K562 (cell line): ENCODE results near the gene UFSP1. TPM values are rescaled to one million over a fixed set of nuclear protein-coding genes. Genes with fewer than 3 reads are reported as not detected.

Experiments used
- ATAC-seq: fragments of 200-7000 bp; cut with Tn5 transposase; 3 replicates; pipeline ENCODE4 v1.9.1; 2020; ENCODE audit warnings: moderate library complexity
- BruUV-seq: library from RNA; stranded (reverse); fragments of 400-500 nt; replicated peaks from 2 replicates; lab custom pipeline; 2021; lab: Mats Ljungman, UMichigan
- CTCF ChIA-PET: fragments of 300-600 bp; formaldehyde crosslinking; extraction: SDS; loops from one replicate; lab custom pipeline; 2021; ENCODE audit warnings: low intra/inter-chr PET ratio; lab: Yijun Ruan, JAX
- POLR2A ChIA-PET: fragments of 300-600, 350-650 bp; sonication (Branson Sonifier 250); formaldehyde crosslinking; extraction: SDS; loops from one replicate; lab custom pipeline; 2021; ENCODE audit warnings: antibody characterized with exemption, inconsistent platforms; lab: Yijun Ruan, JAX
- DNase-seq, 4 experiments: peaks; one replicate each; pipeline versions ENCODE4 v3.0.0 to v3.0.0-alpha.2; 2011 to 2018; ENCODE audit warnings: low spot score in 3 of 4, mixed read lengths in 3 of 4; ENCODE audit errors: extremely low read depth in 1 of 4
- FAIRE-seq: peaks from 2 replicates; lab custom pipeline; 2011; peaks lifted over from hg19 to GRCh38; lab: Jason Lieb, UNC
- H2AFZ ChIP-seq: 2 replicates; pipeline ENCODE4 v1.6.0; 2011; ENCODE audit warnings: low read depth, low read length, control low read depth, inconsistent platforms
- H3K27ac ChIP-seq: fragments of 200-600 bp; 3 replicates; pipeline ENCODE4 v1.8.0; 2011; ENCODE audit warnings: low read depth, mild to moderate bottlenecking, control low read depth, inconsistent platforms, low read length, moderate library complexity, mixed read lengths; ENCODE audit errors: extremely low read depth
- H3K27me3 ChIP-seq, 2 experiments: fragments of 300-600 bp in 1 of 2; 2 replicates in 1 of 2; 3 replicates in 1 of 2; pipeline versions ENCODE4 v1.6.0 to v1.8.0; 2011; ENCODE audit warnings: inconsistent platforms in 2 of 2, low read length in 2 of 2, mild to moderate bottlenecking in 1 of 2, mixed read lengths in 1 of 2, moderate library complexity in 1 of 2; ENCODE audit not compliant: control insufficient read depth in 2 of 2, insufficient read depth in 2 of 2
- H3K36me3 ChIP-seq: fragments of 300-600 bp; 3 replicates; pipeline ENCODE4 v1.8.0; 2011; ENCODE audit warnings: mild to moderate bottlenecking, low read length, inconsistent platforms; ENCODE audit not compliant: control insufficient read depth, insufficient read depth
- H3K4me1 ChIP-seq, 2 experiments: fragments of 200-600 bp in 1 of 2; replicated peaks in 1 of 2; 2 replicates in 1 of 2; 3 replicates in 1 of 2; pipeline versions ENCODE4 v1.5.1 to v1.8.0; 2011; ENCODE audit warnings: inconsistent platforms in 2 of 2, low read length in 2 of 2, mild to moderate bottlenecking in 1 of 2, mixed read lengths in 1 of 2, moderate library complexity in 1 of 2; ENCODE audit not compliant: control insufficient read depth in 2 of 2, insufficient read depth in 2 of 2
- H3K4me2 ChIP-seq: 2 replicates; pipeline ENCODE4 v1.6.1; 2011; ENCODE audit warnings: low read length, control low read depth, inconsistent platforms, mixed read lengths; ENCODE audit not compliant: insufficient read depth
- H3K4me3 ChIP-seq: fragments of 200-600 bp; sonication (generic), shearing (Covaris generic); 2 replicates; pipeline ENCODE4 v1.5.1; 2016; ENCODE audit warnings: control low read depth, inconsistent platforms
- H3K79me2 ChIP-seq: fragments of 200-600 bp; 3 replicates; pipeline ENCODE4 v1.8.0; 2011; ENCODE audit warnings: low read length, inconsistent platforms; ENCODE audit not compliant: control insufficient read depth, insufficient read depth
- H3K9ac ChIP-seq, 2 experiments: 2 replicates each; pipeline versions ENCODE4 v1.6.0 to v1.6.1; 2011; ENCODE audit warnings: low read depth in 2 of 2, low read length in 2 of 2, control low read depth in 1 of 2, inconsistent platforms in 1 of 2, mild to moderate bottlenecking in 1 of 2, mixed read lengths in 1 of 2; ENCODE audit not compliant: insufficient read depth in 1 of 2
- H3K9me1 ChIP-seq: one replicate; pipeline ENCODE4 v1.6.0; 2011; ENCODE audit warnings: inconsistent platforms, mild to moderate bottlenecking, low read length, moderate library complexity; ENCODE audit not compliant: control insufficient read depth, insufficient read depth
- H3K9me3 ChIP-seq: replicated peaks from 2 replicates; pipeline ENCODE4 v1.5.1; 2011; ENCODE audit warnings: low read depth, low read length, inconsistent platforms; ENCODE audit not compliant: control insufficient read depth, insufficient read depth
- H4K20me1 ChIP-seq: replicated peaks from 2 replicates; pipeline ENCODE4 v1.6.1; 2011; ENCODE audit warnings: low read length, inconsistent platforms, mixed read lengths; ENCODE audit not compliant: control insufficient read depth, insufficient read depth
- ARHGAP35 ChIP-seq: fragments of 450-650 bp; IDR thresholded peaks from 2 replicates; pipeline ENCODE4 v1.6.1; 2018; ENCODE audit not compliant: partially characterized antibody
- EP400 ChIP-seq: fragments of 450-650 bp; IDR thresholded peaks from 2 replicates; pipeline ENCODE4 v1.6.1; 2017; ENCODE audit warnings: antibody characterized with exemption, mild to moderate bottlenecking, moderate library complexity
- ESRRB ChIP-seq: fragments of 250-450 bp; sonication (Bioruptor Pico); IDR thresholded peaks from 2 replicates; pipeline ENCODE4 v1.5.0; 2020; ENCODE audit warnings: mild to moderate bottlenecking, moderate library complexity, borderline replicate concordance
- KDM4B ChIP-seq, 2 experiments: fragments of 450-650 bp in 1 of 2; sonication (generic) in 1 of 2; IDR thresholded peaks; 2 replicates each; pipeline ENCODE4 v1.6.1; 2016 to 2017; ENCODE audit warnings: borderline replicate concordance in 2 of 2, antibody characterized with exemption in 1 of 2, low read depth in 1 of 2, mild to moderate bottlenecking in 1 of 2
- NFRKB ChIP-seq: fragments of 450-650 bp; IDR thresholded peaks from 2 replicates; pipeline ENCODE4 v1.6.1; 2016; ENCODE audit warnings: low read depth
- NR3C1 ChIP-seq: sonication (generic); formaldehyde crosslinking; IDR thresholded peaks from 2 replicates; pipeline ENCODE4 v1.8.1; 2022; ENCODE audit warnings: missing genetic modification reagents
- TCF7 ChIP-seq: sonication (generic); IDR thresholded peaks from 2 replicates; pipeline ENCODE4 v1.6.1; 2016; ENCODE audit warnings: antibody characterized with exemption, borderline replicate concordance
- THRB ChIP-seq: fragments of 450-650 bp; formaldehyde crosslinking; conservative IDR thresholded peaks from 2 replicates; pipeline ENCODE4 v1.4.0; 2022; ENCODE audit warnings: mild to moderate bottlenecking, missing genetic modification characterization
- XRCC5 ChIP-seq: fragments of 200-400 bp; formaldehyde crosslinking; IDR thresholded peaks from 2 replicates; pipeline ENCODE4 v1.6.1; 2017; ENCODE audit warnings: low read depth, mild to moderate bottlenecking, low read length
- YBX1 ChIP-seq: fragments of 450-650 bp; IDR thresholded peaks from 2 replicates; pipeline ENCODE4 v1.7.1; 2016; ENCODE audit warnings: mild to moderate bottlenecking
- ZBTB8A ChIP-seq: fragments of 450-650 bp; IDR thresholded peaks from 2 replicates; pipeline ENCODE4 v1.6.1; 2018; ENCODE audit warnings: mild to moderate bottlenecking, moderate library complexity; ENCODE audit not compliant: partially characterized antibody
- ZNF134 ChIP-seq: fragments of 250-450 bp; sonication (Bioruptor Pico); conservative IDR thresholded peaks from 2 replicates; pipeline ENCODE4 v1.4.0; 2020
- ZNF316 ChIP-seq: fragments of 450-650 bp; IDR thresholded peaks from 2 replicates; pipeline ENCODE4 v1.6.1; 2016
- ZNF407 ChIP-seq: fragments of 450-650 bp; IDR thresholded peaks from 2 replicates; pipeline ENCODE4 v1.6.1; 2016; ENCODE audit warnings: low read depth
- WGBS: fragments of 100-300 bp; shearing (Covaris generic); methylation state at CpG from one replicate; pipeline ENCODE4 v1.1.6; 2016; ENCODE audit warnings: low coverage, mixed read lengths; ENCODE audit not compliant: insufficient coverage; ENCODE audit errors: missing lambda C conversion rate; 5-methylcytosine and 5-hydroxymethylcytosine counted together
- in situ Hi-C: fragments of 300-500 bp; cut with MboI; formaldehyde crosslinking; loops from 4 replicates; pipeline ENCODE4 v1.15.0; 2018; ENCODE audit warnings: inconsistent platforms, mixed read lengths
- intact Hi-C: fragments of 100-400 bp; cut with micrococcal nuclease; formaldehyde crosslinking; loops from 2 replicates; pipeline ENCODE4 v1.14.2; 2022
- polyA plus RNA-seq, 8 experiments: library from polyadenylated mRNA; depleted of rRNA in 4 of 8; stranded (reverse) in 5 of 8; unstranded in 3 of 8; fragments of >200 nt; fragmentation: Nextera tagmentation in 2 of 8; fragmentation: Illumina TruSeq in 1 of 8; extraction: Ambion mirVana in 2 of 8; extraction: Trizol in 1 of 8; gene quantifications; 2 replicates each; pipeline versions ENCODE4 v1.2.1 to v1.2.3, GENCODE V29; 2011 to 2014; ENCODE audit warnings: inconsistent platforms in 1 of 8, missing spikeins in 1 of 8
- total RNA-seq, 7 experiments: library from RNA; depleted of rRNA in 6 of 7; stranded (reverse); fragments of >200 nt in 6 of 7; fragmentation: Illumina TruSeq in 2 of 7; extraction: Trizol in 2 of 7; gene quantifications; 2 replicates each; pipeline versions ENCODE4 v1.2.1 to v1.2.3, GENCODE V29; 2011 to 2021; ENCODE audit warnings: low replicate concordance in 1 of 7

UFSP1 gene
- total and polyA plus RNA-seq, 9 of the 15 experiments (the other 6 are each of a cell fraction or from before 2014, with no cell fraction given), result 0.50 to 18.8 (median 2.1) TPM

GRCh38 chr7:100840470-100841100 lies 48.9 kb downstream of the UFSP1 start:
- H3K9ac ChIP-seq, result peak overlapping the region; percentile 60 to 76; a peak in 3 of 4 replicates
- intact Hi-C loops, result no loop called here
- H2AFZ ChIP-seq, result peak overlapping the region; percentile 80
- WGBS, result 13% methylated on average over 8 of the region's 8 CpGs
- no peaks in the 10 kb centered on the region for H3K27me3 ChIP-seq
- peak overlapping the region; percentile 67 for H3K27ac ChIP-seq
- BruUV-seq, result no TSS peak
- peak overlapping the region; percentile 61 for H3K4me2 ChIP-seq
- in situ Hi-C loops, result no loop called here
- H3K9me1 ChIP-seq, result no peaks in the 10 kb centered on the region
- H3K79me2 ChIP-seq, result no peaks in the 10 kb centered on the region
- DNase-seq, result peak in 1 of 4 experiments; percentile 59
- CTCF ChIA-PET, result no interaction called here
- POLR2A ChIA-PET, result interaction anchor here (0.6 to 0.7 kb wide), 2 partner anchors 11 to 13 kb away, joined by 3 read pairs; no protein-coding TSS in a partner anchor
- FAIRE-seq, result no peak
- no peaks in the 10 kb centered on the region for H3K9me3 ChIP-seq
- H3K4me3 ChIP-seq, result peak overlapping the region; percentile 16
- no peak for ATAC-seq
- no peaks in the 10 kb centered on the region for H3K36me3 ChIP-seq
- peaks cover 20 to 35% of the 10 kb centered on the region in 2 experiments; a peak in 4 of 5 replicates for H3K4me1 ChIP-seq
- no peaks in the 10 kb centered on the region for H4K20me1 ChIP-seq
- TF ChIP-seq ZNF316 (no peak; the same call in 1 of the 2 replicates), ZNF134 (no peak), EP400 (peak; percentile 35; the same call in 1 of the 2 replicates), NR3C1 (CRISPR knock-in tag) (no peak), TCF7 (no peak), KDM4B (IDR thresholded peaks at IDR 0.05; ENCODE audit: borderline replicate concordance in 2 of 2, low read depth in 1 of 2) (no peak), ESRRB (CRISPR knock-in tag) (no peak), YBX1 (peak; percentile 90; the same call in 1 of the 2 replicates), ARHGAP35 (peak; percentile 79), ZNF407 (peak; percentile 42; the same call in 1 of the 2 replicates), NFRKB (peak; percentile 84), XRCC5 (no peak), ZBTB8A (no peak), THRB (CRISPR knock-in tag) (peak; percentile 91)
